ENCODE data around the gene CHCHD2. TPM values are rescaled to one million over a fixed set of nuclear protein-coding genes. Genes with fewer than 3 reads are reported as not detected.
"Not testable (repeated sequence)": the region's sequence is repeated elsewhere in the genome, so short reads cannot be mapped to it uniquely, and the experiment has no call there.

CHCHD2 gene
- total RNA-seq, 1 donor from 2014 or later: 373 TPM

- DNase-seq (ENCODE audit: low read depth, low spot score): no peak
Measured at GRCh38 chr7:56083150-56083785, 23.0 kb downstream of the CHCHD2 start.

- no peak for DNase-seq (ENCODE audit: low read depth, low spot score)
Measured at GRCh38 chr7:56081626-56082340, 24.5 kb downstream of the CHCHD2 start.

- not testable (repeated sequence) for DNase-seq (ENCODE audit: low read depth, low spot score)
Measured at GRCh38 chr7:56080726-56081435, 25.4 kb downstream of the CHCHD2 start.

- DNase-seq (ENCODE audit: low read depth, low spot score): peak; percentile 48
Measured at GRCh38 chr7:56079450-56080185, 26.7 kb downstream of the CHCHD2 start.

GRCh38 chr7:56078196-56078595, 28.1 kb downstream of the CHCHD2 start:
- DNase-seq (ENCODE audit: low read depth, low spot score): no peak

GRCh38 chr7:56077681-56078080, 28.6 kb downstream of the CHCHD2 start:
- no peak for DNase-seq (ENCODE audit: low read depth, low spot score)

GRCh38 chr7:56074371-56074791, 31.9 kb downstream of the CHCHD2 start:
- no peak for DNase-seq (ENCODE audit: low read depth, low spot score)

GRCh38 chr7:56066376-56066775, 39.9 kb downstream of the CHCHD2 start:
- not testable (repeated sequence) for DNase-seq (ENCODE audit: low read depth, low spot score)

- DNase-seq (ENCODE audit: low read depth, low spot score): no peak
Measured at GRCh38 chr7:56063882-56064625, 42.2 kb downstream of the CHCHD2 start, which contains the start of gene SUMF2. SUMF2 (plus strand) TSS chr7:56064286; CDS start chr7:56064312, 26 bp downstream.

GRCh38 chr7:56063500-56063881, 42.8 kb downstream of the CHCHD2 start:
- DNase-seq (ENCODE audit: low read depth, low spot score): no peak

GRCh38 chr7:56062382-56062781, 43.9 kb downstream of the CHCHD2 start:
- DNase-seq (ENCODE audit: low read depth, low spot score): no peak

- DNase-seq (ENCODE audit: low read depth, low spot score): no peak
Measured at GRCh38 chr7:56053993-56054392, 52.3 kb downstream of the CHCHD2 start.

- no peak for DNase-seq (ENCODE audit: low read depth, low spot score)
Measured at GRCh38 chr7:56053379-56053778, 52.9 kb downstream of the CHCHD2 start.

Other genes with a start within 250 kb of the CHCHD2 start
- gene SEPTIN14, start 243.7 kb downstream of the CHCHD2 start, total RNA-seq: not detected in 2 replicates
- 2.5 and 3.6 TPM in 2 replicates for gene ZNF713, start 219.0 kb downstream of the CHCHD2 start, total RNA-seq
- gene MRPS17, start 154.6 kb downstream of the CHCHD2 start, total RNA-seq: 20.9 and 32.6 TPM in 2 replicates
- gene NIPSNAP2, start 141.9 kb downstream of the CHCHD2 start, total RNA-seq: 36.9 and 49.5 TPM in 2 replicates
- 55.8 and 79.4 TPM in 2 replicates for gene PSPH, start 55.0 kb downstream of the CHCHD2 start, total RNA-seq
- 394 and 428 TPM in 2 replicates for gene CCT6A, start 54.7 kb downstream of the CHCHD2 start, total RNA-seq
- 129 and 164 TPM in 2 replicates for gene SUMF2, start 42.2 kb downstream of the CHCHD2 start, total RNA-seq
- 0.46 and 0.59 TPM in 2 replicates for gene PHKG1, start 13.5 kb downstream of the CHCHD2 start, total RNA-seq
- gene NUPR2, start 9.9 kb upstream of the CHCHD2 start, total RNA-seq: not detected in 2 replicates

Measured in pulmonary artery endothelial cell (primary cell).